Activated CD8-positive, alpha-beta memory T cell treated with anti-CD3 and anti-CD28 coated beads, Interleukin-2, amount 50 U/mL, for 48 hours (primary cell): ENCODE measurements around the gene C17orf78.
"Not testable (repeated sequence)": the region's sequence is repeated elsewhere in the genome, so short reads cannot be mapped to it uniquely, and the experiment has no call there.

Source experiments
- DNase-seq: peaks from one replicate; pipeline ENCODE4 v3.0.0-alpha.2; 2020

The C17orf78 gene

GRCh38 chr17:37441369-37442014 lies 65.7 kb downstream of the C17orf78 start:
- not testable (repeated sequence) for DNase-seq
